NB4 (cell line): ENCODE results near the gene UCK2.

Experiments used
- MYC ChIP-seq: IDR thresholded peaks from 2 replicates; pipeline ENCODE4 v1.6.1; 2011; ENCODE audit warnings: low read depth, low read length
- POLR2A ChIP-seq: IDR thresholded peaks from 2 replicates; pipeline ENCODE4 v1.6.1; 2011; ENCODE audit warnings: mild to moderate bottlenecking; ENCODE audit not compliant: insufficient read length; ENCODE audit errors: extremely low read depth
- TF ChIP-seq, protein P1 (sequence below): IDR thresholded peaks from one replicate; pipeline ENCODE4 v1.5.1; 2012; ENCODE audit warnings: low read depth, low read length
- TF ChIP-seq, protein P2 (sequence below): IDR thresholded peaks from 2 replicates; pipeline ENCODE4 v1.6.1; 2011; ENCODE audit warnings: low read depth, low read length

DNA sequence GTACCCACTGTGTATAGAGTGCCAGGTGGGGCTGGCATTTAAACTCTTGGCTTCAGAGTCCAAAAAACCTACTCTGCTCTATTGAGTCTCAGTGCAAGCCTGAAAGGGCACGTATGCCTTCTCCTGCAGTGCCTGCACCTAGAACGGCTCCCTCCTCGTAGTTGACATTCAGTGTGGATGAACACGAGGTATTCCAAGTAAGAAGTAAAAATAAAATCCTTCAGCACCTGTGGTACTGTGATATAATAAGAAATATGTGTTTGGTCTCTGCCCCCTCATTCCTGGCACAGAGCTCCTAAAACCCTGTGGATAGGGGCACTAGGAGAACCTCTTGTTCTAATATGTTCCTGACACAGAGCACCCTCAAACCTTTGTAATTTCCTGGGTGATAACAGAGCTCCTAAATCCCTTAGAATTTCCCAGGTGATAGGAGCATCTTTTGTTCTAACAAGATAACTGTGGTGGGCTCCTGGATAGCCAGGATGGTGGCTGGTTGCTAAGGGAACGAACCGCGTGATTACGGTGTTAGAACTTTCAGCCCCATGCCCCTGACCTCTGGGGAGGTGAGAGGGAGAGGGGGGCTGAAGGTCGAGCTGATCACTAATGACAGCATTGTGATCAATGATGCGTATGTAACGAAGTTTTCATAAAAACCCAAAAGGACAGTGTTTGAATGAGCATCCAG is 16.8 kb downstream of the UCK2 start:
- TF ChIP-seq, protein P1, sequence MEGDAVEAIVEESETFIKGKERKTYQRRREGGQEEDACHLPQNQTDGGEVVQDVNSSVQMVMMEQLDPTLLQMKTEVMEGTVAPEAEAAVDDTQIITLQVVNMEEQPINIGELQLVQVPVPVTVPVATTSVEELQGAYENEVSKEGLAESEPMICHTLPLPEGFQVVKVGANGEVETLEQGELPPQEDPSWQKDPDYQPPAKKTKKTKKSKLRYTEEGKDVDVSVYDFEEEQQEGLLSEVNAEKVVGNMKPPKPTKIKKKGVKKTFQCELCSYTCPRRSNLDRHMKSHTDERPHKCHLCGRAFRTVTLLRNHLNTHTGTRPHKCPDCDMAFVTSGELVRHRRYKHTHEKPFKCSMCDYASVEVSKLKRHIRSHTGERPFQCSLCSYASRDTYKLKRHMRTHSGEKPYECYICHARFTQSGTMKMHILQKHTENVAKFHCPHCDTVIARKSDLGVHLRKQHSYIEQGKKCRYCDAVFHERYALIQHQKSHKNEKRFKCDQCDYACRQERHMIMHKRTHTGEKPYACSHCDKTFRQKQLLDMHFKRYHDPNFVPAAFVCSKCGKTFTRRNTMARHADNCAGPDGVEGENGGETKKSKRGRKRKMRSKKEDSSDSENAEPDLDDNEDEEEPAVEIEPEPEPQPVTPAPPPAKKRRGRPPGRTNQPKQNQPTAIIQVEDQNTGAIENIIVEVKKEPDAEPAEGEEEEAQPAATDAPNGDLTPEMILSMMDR, result no peak
- TF ChIP-seq, protein P2, sequence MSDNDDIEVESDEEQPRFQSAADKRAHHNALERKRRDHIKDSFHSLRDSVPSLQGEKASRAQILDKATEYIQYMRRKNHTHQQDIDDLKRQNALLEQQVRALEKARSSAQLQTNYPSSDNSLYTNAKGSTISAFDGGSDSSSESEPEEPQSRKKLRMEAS, result no peak
- TF ChIP-seq POLR2A (no peak), MYC (no peak)
